ENCODE data around the gene GATA3.

- TF ChIP-seq EZH2phosphoT487 (IDR thresholded peaks at IDR 0.05; ENCODE audit: insufficient read depth, low read depth) (no peak), EZH2 (IDR thresholded peaks at IDR 0.05; ENCODE audit: insufficient read depth, poor library complexity, severe bottlenecking) (no peak)
These were observed 30.3 kb downstream of the GATA3 start for GRCh38 chr10:8084799-8085198.

Measured in GM23248 (cell line).